Measurements from ENCODE around the gene ITPR3. TPM values are rescaled to one million over a fixed set of nuclear protein-coding genes. Genes with fewer than 3 reads are reported as not detected.

The ITPR3 gene
- total RNA-seq, 1 experiment from 2014 or later = 86.9 TPM

- DNase-seq (ENCODE audit: unreplicated experiment) = no peak
- intact Hi-C loops (cut with micrococcal nuclease) = no loop called here
- Mint-ChIP-seq H3K27me3 (ENCODE audit: insufficient read depth, unreplicated experiment) (no peaks in the 10 kb centered on the region), H3K36me3 (ENCODE audit: insufficient read depth, unreplicated experiment) (peaks cover 72% of the 10 kb centered on the region), H3K4me3 (ENCODE audit: unreplicated experiment) (no peak overlapping the region), H3K9me3 (ENCODE audit: unreplicated experiment) (no peaks in the 10 kb centered on the region), H3K4me1 (ENCODE audit: insufficient read depth, unreplicated experiment) (no peaks in the 10 kb centered on the region), H3K27ac (ENCODE audit: low read depth, unreplicated experiment) (no peak overlapping the region)
- POLR2A ChIA-PET = interaction anchor here (1.8 kb wide), 1 partner anchor 10 kb away, joined by 7 read pairs; no protein-coding TSS in a partner anchor
- CTCF ChIA-PET = interaction anchor here (0.7 to 1.2 kb wide), 3 partner anchors 9 to 72 kb away, joined by 3 to 4 read pairs (median 3); no protein-coding TSS in a partner anchor
- TF ChIP-seq, protein P1, sequence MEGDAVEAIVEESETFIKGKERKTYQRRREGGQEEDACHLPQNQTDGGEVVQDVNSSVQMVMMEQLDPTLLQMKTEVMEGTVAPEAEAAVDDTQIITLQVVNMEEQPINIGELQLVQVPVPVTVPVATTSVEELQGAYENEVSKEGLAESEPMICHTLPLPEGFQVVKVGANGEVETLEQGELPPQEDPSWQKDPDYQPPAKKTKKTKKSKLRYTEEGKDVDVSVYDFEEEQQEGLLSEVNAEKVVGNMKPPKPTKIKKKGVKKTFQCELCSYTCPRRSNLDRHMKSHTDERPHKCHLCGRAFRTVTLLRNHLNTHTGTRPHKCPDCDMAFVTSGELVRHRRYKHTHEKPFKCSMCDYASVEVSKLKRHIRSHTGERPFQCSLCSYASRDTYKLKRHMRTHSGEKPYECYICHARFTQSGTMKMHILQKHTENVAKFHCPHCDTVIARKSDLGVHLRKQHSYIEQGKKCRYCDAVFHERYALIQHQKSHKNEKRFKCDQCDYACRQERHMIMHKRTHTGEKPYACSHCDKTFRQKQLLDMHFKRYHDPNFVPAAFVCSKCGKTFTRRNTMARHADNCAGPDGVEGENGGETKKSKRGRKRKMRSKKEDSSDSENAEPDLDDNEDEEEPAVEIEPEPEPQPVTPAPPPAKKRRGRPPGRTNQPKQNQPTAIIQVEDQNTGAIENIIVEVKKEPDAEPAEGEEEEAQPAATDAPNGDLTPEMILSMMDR (IDR thresholded peaks at IDR 0.05; ENCODE audit: unreplicated experiment) = no peak
- BruUV-seq (replicated peaks) = no TSS peak
Measured at GRCh38 chr6:33662318-33662717, 41.2 kb downstream of the ITPR3 start.

DNA sequence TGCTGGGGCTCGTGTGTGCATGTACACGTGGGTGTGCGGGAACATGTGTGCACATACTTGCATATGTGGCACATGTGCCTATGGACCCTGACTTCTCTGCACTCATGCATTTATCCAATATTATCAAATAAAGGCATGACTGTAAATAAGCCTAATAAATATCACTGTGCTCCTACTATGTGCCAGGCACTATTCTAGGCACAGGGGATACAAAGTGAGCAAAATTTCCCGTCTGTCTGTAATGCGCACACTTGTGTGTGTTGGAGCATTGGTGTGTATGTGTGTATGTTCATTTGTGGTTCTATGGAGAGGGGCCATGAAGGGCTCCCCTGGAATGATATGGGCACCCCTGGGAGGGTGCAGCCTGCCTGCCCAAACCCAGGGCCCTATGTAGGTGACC, 41.9 kb downstream of the ITPR3 start:
- POLR2A ChIA-PET = interaction anchor here (1.8 kb wide), 1 partner anchor 11 kb away, joined by 7 read pairs; no protein-coding TSS in a partner anchor
- CTCF ChIA-PET = interaction anchor here (0.7 kb wide), 1 partner anchor 10 kb away, joined by 3 read pairs; no protein-coding TSS in a partner anchor
- no peaks in the 10 kb centered on the region for H3K4me1 Mint-ChIP-seq (ENCODE audit: insufficient read depth, unreplicated experiment)
- DNase-seq (ENCODE audit: unreplicated experiment) = no peak
- no TSS peak for BruUV-seq (replicated peaks)
- TF ChIP-seq, protein P1 (IDR thresholded peaks at IDR 0.05; ENCODE audit: unreplicated experiment) = no peak
- intact Hi-C loops (cut with micrococcal nuclease) = no loop called here
- H3K27me3 Mint-ChIP-seq (ENCODE audit: insufficient read depth, unreplicated experiment) = no peaks in the 10 kb centered on the region
- no peak overlapping the region for H3K27ac Mint-ChIP-seq (ENCODE audit: low read depth, unreplicated experiment)
- no peak overlapping the region for H3K4me3 Mint-ChIP-seq (ENCODE audit: unreplicated experiment)
- H3K9me3 Mint-ChIP-seq (ENCODE audit: unreplicated experiment) = no peaks in the 10 kb centered on the region
- peaks cover 74% of the 10 kb centered on the region for H3K36me3 Mint-ChIP-seq (ENCODE audit: insufficient read depth, unreplicated experiment)

DNA sequence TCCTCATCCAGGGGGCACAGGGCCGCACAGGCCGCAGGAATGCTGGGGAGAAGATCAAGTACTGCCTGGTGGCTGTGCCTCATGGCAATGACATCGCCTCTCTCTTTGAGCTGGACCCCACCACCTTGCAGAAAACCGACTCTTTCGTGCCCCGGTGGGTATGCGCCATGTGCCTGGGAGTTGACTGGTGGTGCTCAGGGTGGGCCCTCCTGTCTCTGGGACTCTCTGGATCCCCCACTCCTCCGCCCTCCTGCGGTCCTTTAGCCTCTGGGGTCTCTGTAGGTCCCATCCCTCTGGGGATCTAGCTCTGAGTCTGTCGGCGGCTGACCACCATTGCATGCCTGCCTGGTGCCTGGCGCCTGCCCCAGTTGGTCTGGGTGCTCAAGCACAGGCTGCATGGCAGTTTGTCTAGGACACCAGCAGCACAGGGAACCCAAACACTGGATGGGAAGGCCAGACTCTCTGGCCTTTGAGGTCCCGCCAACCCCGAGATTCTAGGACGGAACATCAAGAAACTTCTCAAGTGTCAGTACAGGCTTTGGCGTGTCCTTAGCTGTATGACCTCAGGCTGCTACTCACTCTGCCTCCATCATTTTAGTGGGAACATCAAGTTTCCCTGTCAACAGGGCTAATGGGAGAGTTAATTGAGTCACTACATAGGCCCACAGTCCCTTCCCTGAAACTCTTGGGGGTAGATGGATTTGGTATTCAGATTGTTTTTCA, 42.8 kb downstream of the ITPR3 start:
- no peak overlapping the region for H3K27ac Mint-ChIP-seq (ENCODE audit: low read depth, unreplicated experiment)
- H3K4me1 Mint-ChIP-seq (ENCODE audit: insufficient read depth, unreplicated experiment) = peaks cover 8% of the 10 kb centered on the region
- H3K4me3 Mint-ChIP-seq (ENCODE audit: unreplicated experiment) = no peak overlapping the region
- no peak for DNase-seq (ENCODE audit: unreplicated experiment)
- intact Hi-C loops (cut with micrococcal nuclease) = no loop called here
- no peaks in the 10 kb centered on the region for H3K9me3 Mint-ChIP-seq (ENCODE audit: unreplicated experiment)
- H3K36me3 Mint-ChIP-seq (ENCODE audit: insufficient read depth, unreplicated experiment) = peaks cover 75% of the 10 kb centered on the region
- TF ChIP-seq, protein P1 (IDR thresholded peaks at IDR 0.05; ENCODE audit: unreplicated experiment) = no peak
- ChIA-PET POLR2A (interaction anchor here (0.6 kb wide), 1 partner anchor 29 kb away, joined by 4 read pairs; no protein-coding TSS in a partner anchor), CTCF (interaction anchor here (1.0 kb wide), 1 partner anchor 81 kb away, joined by 4 read pairs; no protein-coding TSS in a partner anchor)
- BruUV-seq (replicated peaks) = no TSS peak
- no peaks in the 10 kb centered on the region for H3K27me3 Mint-ChIP-seq (ENCODE audit: insufficient read depth, unreplicated experiment)

GRCh38 chr6:33664506-33665057, 43.5 kb downstream of the ITPR3 start:
- Mint-ChIP-seq H3K4me1 (ENCODE audit: insufficient read depth, unreplicated experiment) (peaks cover 10% of the 10 kb centered on the region), H3K27ac (ENCODE audit: low read depth, unreplicated experiment) (no peak overlapping the region), H3K36me3 (ENCODE audit: insufficient read depth, unreplicated experiment) (peaks cover 75% of the 10 kb centered on the region), H3K4me3 (ENCODE audit: unreplicated experiment) (no peak overlapping the region), H3K9me3 (ENCODE audit: unreplicated experiment) (no peaks in the 10 kb centered on the region), H3K27me3 (ENCODE audit: insufficient read depth, unreplicated experiment) (no peaks in the 10 kb centered on the region)
- TF ChIP-seq, protein P1 (IDR thresholded peaks at IDR 0.05; ENCODE audit: unreplicated experiment) = no peak
- POLR2A ChIA-PET = interaction anchor here (0.6 kb wide), 1 partner anchor 29 kb away, joined by 4 read pairs; no protein-coding TSS in a partner anchor
- no peak for DNase-seq (ENCODE audit: unreplicated experiment)
- BruUV-seq (replicated peaks) = no TSS peak
- CTCF ChIA-PET = interaction anchor here (0.9 to 1.0 kb wide), 2 partner anchors 77 to 82 kb away, joined by 3 to 4 read pairs; no protein-coding TSS in a partner anchor
- intact Hi-C loops (cut with micrococcal nuclease) = no loop called here

All from MCF 10A (cell line).